Measurements from ENCODE around the gene CRAMP1. TPM values are rescaled to one million over a fixed set of nuclear protein-coding genes. Genes with fewer than 3 reads are reported as not detected.

The CRAMP1 gene
- total RNA-seq, 1 experiment from 2014 or later: 5.9 TPM

- DNase-seq (ENCODE audit: low read depth): no peak
Measured at GRCh38 chr16:1601489-1601888, 10.7 kb upstream of the CRAMP1 start.

- no peak for DNase-seq (ENCODE audit: low read depth)
Measured at GRCh38 chr16:1602285-1602684, 9.9 kb upstream of the CRAMP1 start.

GRCh38 chr16:1606774-1607173 lies 5.4 kb upstream of the CRAMP1 start:
- no peak for DNase-seq (ENCODE audit: low read depth)

- DNase-seq (ENCODE audit: low read depth): no peak
Measured at GRCh38 chr16:1607971-1608370, 4.2 kb upstream of the CRAMP1 start.

- DNase-seq (ENCODE audit: low read depth): peak; percentile 86
Measured at GRCh38 chr16:1610071-1610898, 1.9 kb upstream of the CRAMP1 start.

GRCh38 chr16:1610899-1611632 lies 1.1 kb upstream of the CRAMP1 start:
- DNase-seq (ENCODE audit: low read depth): no peak

GRCh38 chr16:1613211-1613622 lies 1.1 kb downstream of the CRAMP1 start:
- peak; percentile 13 for DNase-seq (ENCODE audit: low read depth)

- peak; percentile 5 for DNase-seq (ENCODE audit: low read depth)
Measured at GRCh38 chr16:1613728-1614455, 1.7 kb downstream of the CRAMP1 start.

- DNase-seq (ENCODE audit: low read depth): peak; percentile 34
Measured at GRCh38 chr16:1614456-1615102, 2.4 kb downstream of the CRAMP1 start.

- DNase-seq (ENCODE audit: low read depth): no peak
Measured at GRCh38 chr16:1615761-1616160, 3.6 kb downstream of the CRAMP1 start.

- no peak for DNase-seq (ENCODE audit: low read depth)
Measured at GRCh38 chr16:1619976-1620375, 7.8 kb downstream of the CRAMP1 start.

GRCh38 chr16:1620391-1620790 lies 8.2 kb downstream of the CRAMP1 start:
- DNase-seq (ENCODE audit: low read depth): peak; percentile 3

- no peak for DNase-seq (ENCODE audit: low read depth)
Measured at GRCh38 chr16:1621851-1622250, 9.7 kb downstream of the CRAMP1 start.

- DNase-seq (ENCODE audit: low read depth): no peak
Measured at GRCh38 chr16:1626327-1626726, 14.2 kb downstream of the CRAMP1 start.

GRCh38 chr16:1626776-1627175 lies 14.6 kb downstream of the CRAMP1 start:
- no peak for DNase-seq (ENCODE audit: low read depth)

GRCh38 chr16:1630450-1631213 lies 18.5 kb downstream of the CRAMP1 start:
- DNase-seq (ENCODE audit: low read depth): no peak

GRCh38 chr16:1631230-1631629 lies 19.1 kb downstream of the CRAMP1 start:
- DNase-seq (ENCODE audit: low read depth): no peak

- no peak for DNase-seq (ENCODE audit: low read depth)
Measured at GRCh38 chr16:1631931-1632637, 19.9 kb downstream of the CRAMP1 start.

GRCh38 chr16:1632638-1632970 lies 20.4 kb downstream of the CRAMP1 start:
- DNase-seq (ENCODE audit: low read depth): no peak

- DNase-seq (ENCODE audit: low read depth): no peak
Measured at GRCh38 chr16:1633310-1633709, 21.1 kb downstream of the CRAMP1 start.

GRCh38 chr16:1634541-1634940 lies 22.4 kb downstream of the CRAMP1 start:
- no peak for DNase-seq (ENCODE audit: low read depth)

Data from M059J (cell line).